Measurements from ENCODE around the gene RO60.
"Not testable (repeated sequence)": the region's sequence is repeated elsewhere in the genome, so short reads cannot be mapped to it uniquely, and the experiment has no call there.

RO60 gene

GRCh38 chr1:193059282-193060114 is at the start of gene RO60, which contains the start of gene UCHL5:
TSS of gene RO60 (plus strand) at chr1:193059612. CDS start at chr1:193069055, 9,443 bp downstream.
TSS of gene UCHL5 (minus strand) at chr1:193059360. CDS start at chr1:193059260, 100 bp downstream.
- DNase-seq: peak; percentile 91

- DNase-seq: no peak
Observed at GRCh38 chr1:193011406-193011805, 48.0 kb upstream of the RO60 start.

- no peak for DNase-seq
Observed at GRCh38 chr1:193013005-193013404, 46.4 kb upstream of the RO60 start.

GRCh38 chr1:193013707-193014106 is 45.7 kb upstream of the RO60 start:
- no peak for DNase-seq

GRCh38 chr1:193014400-193014799 is 45.0 kb upstream of the RO60 start:
- no peak for DNase-seq

- no peak for DNase-seq
Observed at GRCh38 chr1:193016788-193017187, 42.6 kb upstream of the RO60 start.

- no peak for DNase-seq
Observed at GRCh38 chr1:193019442-193020026, 39.9 kb upstream of the RO60 start.

- DNase-seq: no peak
Observed at GRCh38 chr1:193025218-193025617, 34.2 kb upstream of the RO60 start.

- DNase-seq: no peak
Observed at GRCh38 chr1:193030280-193030679, 29.1 kb upstream of the RO60 start.

- DNase-seq: no peak
Observed at GRCh38 chr1:193031431-193031830, 28.0 kb upstream of the RO60 start.

GRCh38 chr1:193032643-193033427 is 26.6 kb upstream of the RO60 start:
- not testable (repeated sequence) for DNase-seq

- no peak for DNase-seq
Observed at GRCh38 chr1:193033610-193034009, 25.8 kb upstream of the RO60 start.

- DNase-seq: no peak
Observed at GRCh38 chr1:193036337-193037047, 22.9 kb upstream of the RO60 start.

GRCh38 chr1:193040011-193040410 is 19.4 kb upstream of the RO60 start:
- DNase-seq: no peak

GRCh38 chr1:193042766-193043691 is 16.4 kb upstream of the RO60 start:
- no peak for DNase-seq

GRCh38 chr1:193048913-193049312 is 10.5 kb upstream of the RO60 start:
- DNase-seq: not testable (repeated sequence)

- no peak for DNase-seq
Observed at GRCh38 chr1:193054169-193054675, 5.2 kb upstream of the RO60 start.

GRCh38 chr1:193058529-193059281 is 707 bp upstream of the RO60 start:
- peak; percentile 55 for DNase-seq

- DNase-seq: no peak
Observed at GRCh38 chr1:193060115-193060403, 647 bp downstream of the RO60 start.

GRCh38 chr1:193060406-193060805 is 994 bp downstream of the RO60 start:
- no peak for DNase-seq

- DNase-seq: no peak
Observed at GRCh38 chr1:193060938-193061337, 1.5 kb downstream of the RO60 start.

Data from activated CD8-positive, alpha-beta memory T cell treated with anti-CD3 and anti-CD28 coated beads, Interleukin-2, amount 50 U/mL, for 4 hours (primary cell).